Thoracic aorta (tissue), 2 donors: ENCODE measurements around the gene KRCC1. TPM values are rescaled to one million over a fixed set of nuclear protein-coding genes. Genes with fewer than 3 reads are reported as not detected.

ENCODE experiments used
- ATAC-seq: fragments of 150-250 bp; one replicate; pipeline ENCODE4 v1.8.0; 2017; ENCODE audit warnings: low read depth; ENCODE audit not compliant: insufficient number of reproducible peaks, low FRiP score
- DNase-seq: peaks from one replicate; pipeline ENCODE4 v3.0.0-alpha.2; 2020; ENCODE audit warnings: low spot score
- H3K27ac ChIP-seq, 2 donors: fragments of 200-600 bp; sonication (generic); 1 replicate in 1 of 2; 2 replicates in 1 of 2; pipeline ENCODE4 v1.5.1; 2016; ENCODE audit warnings: mild to moderate bottlenecking in 2 of 2, moderate library complexity in 2 of 2
- H3K27me3 ChIP-seq: fragments of 200-600 bp; sonication (generic); replicated peaks from 2 replicates; pipeline ENCODE4 v1.6.0; 2016; ENCODE audit warnings: mild to moderate bottlenecking; ENCODE audit not compliant: insufficient read depth
- H3K36me3 ChIP-seq: fragments of 200-600 bp; sonication (generic); one replicate; pipeline ENCODE4 v1.5.1; 2016
- H3K4me1 ChIP-seq, 2 donors: fragments of 200-600 bp; sonication (generic); 1 replicate in 1 of 2; 2 replicates in 1 of 2; pipeline versions ENCODE4 v1.5.1 to v1.6.0; 2016; ENCODE audit warnings: low read depth in 2 of 2, mild to moderate bottlenecking in 1 of 2; ENCODE audit not compliant: control insufficient read depth in 1 of 2
- H3K4me3 ChIP-seq: fragments of 200-600 bp; sonication (generic); 2 replicates; pipeline ENCODE4 v1.5.1; 2016; ENCODE audit warnings: mild to moderate bottlenecking
- H3K9me3 ChIP-seq: fragments of 200-600 bp; sonication (generic); 2 replicates; pipeline ENCODE4 v1.5.1; 2016
- total RNA-seq, 2 donors: library from RNA; depleted of rRNA; stranded (reverse); fragments of >200 nt; gene quantifications; one replicate each; pipeline versions ENCODE4 v1.1.0 to v1.2.3, GENCODE V29; 2016
- TF ChIP-seq, protein P1 (sequence below): fragments of 200-600 bp; sonication (generic); IDR thresholded peaks from one replicate; pipeline ENCODE4 v1.5.1; 2019; ENCODE audit warnings: antibody characterized with exemption

KRCC1 gene
- total RNA-seq, 2 donors from 2014 or later, result 13.8 to 13.9 TPM

DNA sequence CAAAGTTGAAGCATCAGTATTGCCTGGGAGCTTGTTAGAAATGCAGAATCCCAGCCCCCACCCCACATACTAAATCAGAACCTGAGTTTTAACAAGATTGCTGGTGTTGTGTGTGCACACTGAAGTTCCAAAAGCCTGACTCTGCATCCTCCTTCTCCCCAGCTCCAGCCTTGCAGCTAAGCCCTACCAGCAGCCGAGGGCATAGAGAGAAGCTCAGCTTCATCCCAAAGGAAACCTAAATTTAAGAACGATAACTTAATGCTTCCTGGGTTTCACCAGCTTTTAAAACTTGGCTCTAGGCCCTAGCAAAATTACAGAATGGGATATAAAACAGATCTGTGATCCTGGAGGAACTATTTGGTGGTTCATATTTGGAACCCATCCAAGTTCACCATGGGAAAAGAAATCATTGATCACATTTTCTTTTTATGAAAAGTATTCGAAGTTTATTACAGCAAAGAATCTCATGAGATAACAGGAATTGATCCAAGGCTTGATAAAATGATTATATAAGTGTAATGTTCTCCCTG lies 23.1 kb upstream of the KRCC1 start:
- Histone ChIP-seq H3K4me1 (no peaks in the 10 kb centered on the region), H3K9me3 (no peaks in the 10 kb centered on the region), H3K27ac (no peak overlapping the region), H3K36me3 (no peaks in the 10 kb centered on the region), H3K4me3 (no peak overlapping the region), H3K27me3 (no peaks in the 10 kb centered on the region)
- DNase-seq, result no peak
- ATAC-seq, result no peak
- TF ChIP-seq, protein P1, sequence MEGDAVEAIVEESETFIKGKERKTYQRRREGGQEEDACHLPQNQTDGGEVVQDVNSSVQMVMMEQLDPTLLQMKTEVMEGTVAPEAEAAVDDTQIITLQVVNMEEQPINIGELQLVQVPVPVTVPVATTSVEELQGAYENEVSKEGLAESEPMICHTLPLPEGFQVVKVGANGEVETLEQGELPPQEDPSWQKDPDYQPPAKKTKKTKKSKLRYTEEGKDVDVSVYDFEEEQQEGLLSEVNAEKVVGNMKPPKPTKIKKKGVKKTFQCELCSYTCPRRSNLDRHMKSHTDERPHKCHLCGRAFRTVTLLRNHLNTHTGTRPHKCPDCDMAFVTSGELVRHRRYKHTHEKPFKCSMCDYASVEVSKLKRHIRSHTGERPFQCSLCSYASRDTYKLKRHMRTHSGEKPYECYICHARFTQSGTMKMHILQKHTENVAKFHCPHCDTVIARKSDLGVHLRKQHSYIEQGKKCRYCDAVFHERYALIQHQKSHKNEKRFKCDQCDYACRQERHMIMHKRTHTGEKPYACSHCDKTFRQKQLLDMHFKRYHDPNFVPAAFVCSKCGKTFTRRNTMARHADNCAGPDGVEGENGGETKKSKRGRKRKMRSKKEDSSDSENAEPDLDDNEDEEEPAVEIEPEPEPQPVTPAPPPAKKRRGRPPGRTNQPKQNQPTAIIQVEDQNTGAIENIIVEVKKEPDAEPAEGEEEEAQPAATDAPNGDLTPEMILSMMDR, result no peak

DNA sequence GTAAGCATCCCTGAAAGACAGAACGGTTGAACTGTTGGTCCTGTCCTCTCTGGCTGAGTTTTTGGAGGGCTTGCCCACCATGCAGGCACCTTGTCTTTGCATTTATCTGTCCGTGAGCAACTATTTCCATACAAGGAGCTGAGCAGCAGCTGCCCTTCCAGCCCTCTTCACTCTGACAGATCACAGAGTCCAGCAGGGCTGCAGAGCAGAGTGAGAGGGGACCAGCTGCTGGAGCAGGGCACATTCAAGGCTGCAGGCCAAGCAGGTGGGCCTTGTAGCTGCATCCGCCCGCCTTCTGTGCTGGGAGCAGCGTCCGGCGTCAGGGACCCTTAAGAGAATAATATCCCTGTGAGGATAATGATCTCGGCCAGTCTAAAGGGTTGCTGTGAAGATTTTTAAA lies 21.5 kb upstream of the KRCC1 start:
- TF ChIP-seq, protein P1, result no peak
- H3K27ac ChIP-seq, result no peak overlapping the region
- ATAC-seq (no peak), DNase-seq (no peak)
- no peaks in the 10 kb centered on the region for H3K36me3 ChIP-seq
- no peaks in the 10 kb centered on the region for H3K9me3 ChIP-seq
- H3K4me3 ChIP-seq, result no peak overlapping the region
- no peaks in the 10 kb centered on the region for H3K4me1 ChIP-seq
- no peaks in the 10 kb centered on the region for H3K27me3 ChIP-seq

DNA sequence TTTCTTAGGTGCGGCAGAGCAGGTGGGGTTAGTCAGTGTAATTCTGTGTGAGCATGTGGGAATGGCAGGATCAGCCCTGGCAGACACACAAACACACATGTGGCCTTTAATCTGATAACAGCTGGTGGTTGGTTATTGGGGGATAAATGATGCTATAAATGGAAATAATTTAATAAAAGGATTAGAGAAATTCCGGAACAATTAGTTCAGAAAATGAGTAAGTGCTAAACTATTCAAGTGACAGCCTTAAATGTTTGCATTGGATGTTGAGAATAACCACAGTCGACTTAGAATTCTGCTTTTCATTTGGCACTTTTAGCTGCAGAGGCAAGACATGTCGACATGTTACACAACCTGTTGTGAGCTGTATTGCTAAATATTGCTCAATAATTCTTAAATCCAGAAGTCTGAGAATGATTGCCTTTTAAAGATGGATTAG lies 19.3 kb upstream of the KRCC1 start:
- no peak overlapping the region for H3K27ac ChIP-seq
- H3K4me3 ChIP-seq, result no peak overlapping the region
- no peaks in the 10 kb centered on the region for H3K27me3 ChIP-seq
- DNase-seq (no peak), ATAC-seq (no peak)
- TF ChIP-seq, protein P1, result no peak
- H3K36me3 ChIP-seq, result no peaks in the 10 kb centered on the region
- no peaks in the 10 kb centered on the region for H3K9me3 ChIP-seq
- no peaks in the 10 kb centered on the region for H3K4me1 ChIP-seq

DNA sequence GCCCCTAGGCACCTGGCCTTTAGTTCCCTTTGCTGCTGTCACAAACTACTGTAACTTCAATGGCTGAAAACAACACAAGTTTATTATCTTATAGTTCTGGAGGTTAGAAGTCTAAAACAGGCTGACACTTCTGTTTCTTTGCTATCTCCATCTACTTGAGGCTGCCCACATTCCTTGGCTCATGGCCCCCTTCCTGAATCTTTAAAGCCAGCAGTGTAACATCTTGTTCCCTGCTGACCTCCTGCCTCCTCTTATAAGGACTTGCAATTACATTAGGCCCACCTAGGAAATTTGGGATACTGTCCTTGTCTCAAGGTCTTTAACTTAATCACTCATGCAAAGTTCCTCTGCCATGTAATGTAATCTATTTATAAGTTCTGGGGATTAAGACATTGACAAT lies 18.6 kb upstream of the KRCC1 start:
- Histone ChIP-seq H3K27me3 (no peaks in the 10 kb centered on the region), H3K4me3 (no peak overlapping the region), H3K4me1 (no peaks in the 10 kb centered on the region), H3K9me3 (no peaks in the 10 kb centered on the region), H3K27ac (no peak overlapping the region), H3K36me3 (no peaks in the 10 kb centered on the region)
- no peak for DNase-seq
- ATAC-seq, result no peak
- TF ChIP-seq, protein P1, result no peak

DNA sequence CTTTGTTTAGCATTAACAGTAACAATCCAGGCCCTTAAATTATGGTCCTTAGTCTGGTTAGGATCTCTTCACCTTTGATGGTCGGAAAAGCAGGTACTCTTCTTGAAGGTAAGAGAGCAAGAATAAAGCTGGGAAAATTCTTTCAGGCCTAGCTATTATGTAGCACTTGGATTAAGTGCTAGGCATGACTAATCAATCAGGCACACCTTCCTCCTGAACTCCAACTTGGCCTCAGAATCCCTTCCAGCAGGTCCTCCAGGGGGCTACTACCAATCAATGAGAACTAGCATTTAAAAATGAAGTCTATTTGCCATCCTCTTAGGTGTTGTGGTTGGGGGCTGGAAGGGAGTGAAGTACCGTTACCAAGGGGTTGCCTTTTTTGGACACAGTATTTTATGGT lies 15.8 kb upstream of the KRCC1 start:
- DNase-seq, result no peak
- H3K27me3 ChIP-seq, result no peaks in the 10 kb centered on the region
- TF ChIP-seq, protein P1, result no peak
- H3K36me3 ChIP-seq, result no peaks in the 10 kb centered on the region
- no peak for ATAC-seq
- H3K4me1 ChIP-seq, result no peaks in the 10 kb centered on the region
- H3K27ac ChIP-seq, result no peak overlapping the region
- no peaks in the 10 kb centered on the region for H3K9me3 ChIP-seq
- no peak overlapping the region for H3K4me3 ChIP-seq
